K562 (cell line): ENCODE data around the gene SPOCK2. TPM values are rescaled to one million over a fixed set of nuclear protein-coding genes. Genes with fewer than 3 reads are reported as not detected.

Experiments used
- ATAC-seq: fragments of 200-7000 bp; cut with Tn5 transposase; 3 replicates; pipeline ENCODE4 v1.9.1; 2020; ENCODE audit warnings: moderate library complexity
- BruUV-seq: library from RNA; stranded (reverse); fragments of 400-500 nt; replicated peaks from 2 replicates; lab custom pipeline; 2021; lab: Mats Ljungman, UMichigan
- CTCF ChIA-PET: fragments of 300-600 bp; formaldehyde crosslinking; extraction: SDS; loops from one replicate; lab custom pipeline; 2021; ENCODE audit warnings: low intra/inter-chr PET ratio; lab: Yijun Ruan, JAX
- POLR2A ChIA-PET: fragments of 300-600, 350-650 bp; sonication (Branson Sonifier 250); formaldehyde crosslinking; extraction: SDS; loops from one replicate; lab custom pipeline; 2021; ENCODE audit warnings: antibody characterized with exemption, inconsistent platforms; lab: Yijun Ruan, JAX
- DNase-seq, 4 experiments: peaks; one replicate each; pipeline versions ENCODE4 v3.0.0 to v3.0.0-alpha.2; 2011 to 2018; ENCODE audit warnings: low spot score in 3 of 4, mixed read lengths in 3 of 4; ENCODE audit errors: extremely low read depth in 1 of 4
- FAIRE-seq: peaks from 2 replicates; lab custom pipeline; 2011; peaks lifted over from hg19 to GRCh38; lab: Jason Lieb, UNC
- H2AFZ ChIP-seq: 2 replicates; pipeline ENCODE4 v1.6.0; 2011; ENCODE audit warnings: low read depth, low read length, control low read depth, inconsistent platforms
- H3K27ac ChIP-seq: fragments of 200-600 bp; 3 replicates; pipeline ENCODE4 v1.8.0; 2011; ENCODE audit warnings: low read depth, mild to moderate bottlenecking, control low read depth, inconsistent platforms, low read length, moderate library complexity, mixed read lengths; ENCODE audit errors: extremely low read depth
- H3K27me3 ChIP-seq, 2 experiments: fragments of 300-600 bp in 1 of 2; 2 replicates in 1 of 2; 3 replicates in 1 of 2; pipeline versions ENCODE4 v1.6.0 to v1.8.0; 2011; ENCODE audit warnings: inconsistent platforms in 2 of 2, low read length in 2 of 2, mild to moderate bottlenecking in 1 of 2, mixed read lengths in 1 of 2, moderate library complexity in 1 of 2; ENCODE audit not compliant: control insufficient read depth in 2 of 2, insufficient read depth in 2 of 2
- H3K36me3 ChIP-seq: fragments of 300-600 bp; 3 replicates; pipeline ENCODE4 v1.8.0; 2011; ENCODE audit warnings: mild to moderate bottlenecking, low read length, inconsistent platforms; ENCODE audit not compliant: control insufficient read depth, insufficient read depth
- H3K4me1 ChIP-seq, 2 experiments: fragments of 200-600 bp in 1 of 2; replicated peaks in 1 of 2; 2 replicates in 1 of 2; 3 replicates in 1 of 2; pipeline versions ENCODE4 v1.5.1 to v1.8.0; 2011; ENCODE audit warnings: inconsistent platforms in 2 of 2, low read length in 2 of 2, mild to moderate bottlenecking in 1 of 2, mixed read lengths in 1 of 2, moderate library complexity in 1 of 2; ENCODE audit not compliant: control insufficient read depth in 2 of 2, insufficient read depth in 2 of 2
- H3K4me2 ChIP-seq: 2 replicates; pipeline ENCODE4 v1.6.1; 2011; ENCODE audit warnings: low read length, control low read depth, inconsistent platforms, mixed read lengths; ENCODE audit not compliant: insufficient read depth
- H3K4me3 ChIP-seq: fragments of 200-600 bp; sonication (generic), shearing (Covaris generic); 2 replicates; pipeline ENCODE4 v1.5.1; 2016; ENCODE audit warnings: control low read depth, inconsistent platforms
- H3K79me2 ChIP-seq: fragments of 200-600 bp; 3 replicates; pipeline ENCODE4 v1.8.0; 2011; ENCODE audit warnings: low read length, inconsistent platforms; ENCODE audit not compliant: control insufficient read depth, insufficient read depth
- H3K9ac ChIP-seq, 2 experiments: 2 replicates each; pipeline versions ENCODE4 v1.6.0 to v1.6.1; 2011; ENCODE audit warnings: low read depth in 2 of 2, low read length in 2 of 2, control low read depth in 1 of 2, inconsistent platforms in 1 of 2, mild to moderate bottlenecking in 1 of 2, mixed read lengths in 1 of 2; ENCODE audit not compliant: insufficient read depth in 1 of 2
- H3K9me1 ChIP-seq: one replicate; pipeline ENCODE4 v1.6.0; 2011; ENCODE audit warnings: inconsistent platforms, mild to moderate bottlenecking, low read length, moderate library complexity; ENCODE audit not compliant: control insufficient read depth, insufficient read depth
- H3K9me3 ChIP-seq: replicated peaks from 2 replicates; pipeline ENCODE4 v1.5.1; 2011; ENCODE audit warnings: low read depth, low read length, inconsistent platforms; ENCODE audit not compliant: control insufficient read depth, insufficient read depth
- H4K20me1 ChIP-seq: replicated peaks from 2 replicates; pipeline ENCODE4 v1.6.1; 2011; ENCODE audit warnings: low read length, inconsistent platforms, mixed read lengths; ENCODE audit not compliant: control insufficient read depth, insufficient read depth
- TAF1 ChIP-seq: IDR thresholded peaks from 2 replicates; pipeline ENCODE4 v1.6.1; 2011; ENCODE audit warnings: mild to moderate bottlenecking, low read length, moderate library complexity; ENCODE audit not compliant: insufficient read depth, control insufficient read depth, severe bottlenecking; ENCODE audit errors: extremely low read depth
- YY1 ChIP-seq, 3 experiments: IDR thresholded peaks; 2 replicates each; pipeline ENCODE4 v1.6.1; 2011; ENCODE audit warnings: low read length in 2 of 3, mild to moderate bottlenecking in 2 of 3, moderate library complexity in 2 of 3, borderline replicate concordance in 1 of 3, control low read depth in 1 of 3, low read depth in 1 of 3; ENCODE audit not compliant: insufficient read depth in 3 of 3, insufficient replicate concordance in 2 of 3, control insufficient read depth in 1 of 3, insufficient read length in 1 of 3; ENCODE audit errors: extremely low read depth in 1 of 3
- WGBS: fragments of 100-300 bp; shearing (Covaris generic); methylation state at CpG from one replicate; pipeline ENCODE4 v1.1.6; 2016; ENCODE audit warnings: low coverage, mixed read lengths; ENCODE audit not compliant: insufficient coverage; ENCODE audit errors: missing lambda C conversion rate; 5-methylcytosine and 5-hydroxymethylcytosine counted together
- in situ Hi-C: fragments of 300-500 bp; cut with MboI; formaldehyde crosslinking; loops from 4 replicates; pipeline ENCODE4 v1.15.0; 2018; ENCODE audit warnings: inconsistent platforms, mixed read lengths
- intact Hi-C: fragments of 100-400 bp; cut with micrococcal nuclease; formaldehyde crosslinking; loops from 2 replicates; pipeline ENCODE4 v1.14.2; 2022
- polyA plus RNA-seq, 8 experiments: library from polyadenylated mRNA; depleted of rRNA in 4 of 8; stranded (reverse) in 5 of 8; unstranded in 3 of 8; fragments of >200 nt; fragmentation: Nextera tagmentation in 2 of 8; fragmentation: Illumina TruSeq in 1 of 8; extraction: Ambion mirVana in 2 of 8; extraction: Trizol in 1 of 8; gene quantifications; 2 replicates each; pipeline versions ENCODE4 v1.2.1 to v1.2.3, GENCODE V29; 2011 to 2014; ENCODE audit warnings: inconsistent platforms in 1 of 8, missing spikeins in 1 of 8
- total RNA-seq, 7 experiments: library from RNA; depleted of rRNA in 6 of 7; stranded (reverse); fragments of >200 nt in 6 of 7; fragmentation: Illumina TruSeq in 2 of 7; extraction: Trizol in 2 of 7; gene quantifications; 2 replicates each; pipeline versions ENCODE4 v1.2.1 to v1.2.3, GENCODE V29; 2011 to 2021; ENCODE audit warnings: low replicate concordance in 1 of 7
- TF ChIP-seq, protein P1 (sequence below): fragments of 250-450 bp; sonication (Bioruptor Pico); IDR thresholded peaks from 2 replicates; pipeline ENCODE4 v1.5.0; 2020; ENCODE audit warnings: mild to moderate bottlenecking, borderline replicate concordance
- TF ChIP-seq, protein P2 (sequence below): sonication (generic); formaldehyde crosslinking; IDR thresholded peaks from 2 replicates; pipeline ENCODE4 v1.8.0; 2022; ENCODE audit warnings: missing genetic modification reagents, mild to moderate bottlenecking, moderate library complexity, borderline replicate concordance

SPOCK2 gene
- total and polyA plus RNA-seq, 9 of the 15 experiments (the other 6 are each of a cell fraction or from before 2014, with no cell fraction given), result 0.04 to 0.86 (median 0.11) TPM; not detected in 2

- peaks cover 63 to 76% of the 10 kb centered on the region in 2 experiments for H3K27me3 ChIP-seq
- TF ChIP-seq, protein P1, sequence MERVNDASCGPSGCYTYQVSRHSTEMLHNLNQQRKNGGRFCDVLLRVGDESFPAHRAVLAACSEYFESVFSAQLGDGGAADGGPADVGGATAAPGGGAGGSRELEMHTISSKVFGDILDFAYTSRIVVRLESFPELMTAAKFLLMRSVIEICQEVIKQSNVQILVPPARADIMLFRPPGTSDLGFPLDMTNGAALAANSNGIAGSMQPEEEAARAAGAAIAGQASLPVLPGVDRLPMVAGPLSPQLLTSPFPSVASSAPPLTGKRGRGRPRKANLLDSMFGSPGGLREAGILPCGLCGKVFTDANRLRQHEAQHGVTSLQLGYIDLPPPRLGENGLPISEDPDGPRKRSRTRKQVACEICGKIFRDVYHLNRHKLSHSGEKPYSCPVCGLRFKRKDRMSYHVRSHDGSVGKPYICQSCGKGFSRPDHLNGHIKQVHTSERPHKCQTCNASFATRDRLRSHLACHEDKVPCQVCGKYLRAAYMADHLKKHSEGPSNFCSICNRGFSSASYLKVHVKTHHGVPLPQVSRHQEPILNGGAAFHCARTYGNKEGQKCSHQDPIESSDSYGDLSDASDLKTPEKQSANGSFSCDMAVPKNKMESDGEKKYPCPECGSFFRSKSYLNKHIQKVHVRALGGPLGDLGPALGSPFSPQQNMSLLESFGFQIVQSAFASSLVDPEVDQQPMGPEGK (CRISPR knock-in tag), result no peak
- TF ChIP-seq, protein P2, sequence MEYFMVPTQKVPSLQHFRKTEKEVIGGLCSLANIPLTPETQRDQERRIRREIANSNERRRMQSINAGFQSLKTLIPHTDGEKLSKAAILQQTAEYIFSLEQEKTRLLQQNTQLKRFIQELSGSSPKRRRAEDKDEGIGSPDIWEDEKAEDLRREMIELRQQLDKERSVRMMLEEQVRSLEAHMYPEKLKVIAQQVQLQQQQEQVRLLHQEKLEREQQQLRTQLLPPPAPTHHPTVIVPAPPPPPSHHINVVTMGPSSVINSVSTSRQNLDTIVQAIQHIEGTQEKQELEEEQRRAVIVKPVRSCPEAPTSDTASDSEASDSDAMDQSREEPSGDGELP (CRISPR knock-in tag), result no peak
- TF ChIP-seq YY1 (IDR thresholded peaks at IDR 0.05; ENCODE audit: borderline replicate concordance in 1 of 3, control insufficient read depth in 1 of 3, extremely low read depth in 1 of 3, insufficient read depth in 3 of 3, insufficient read length in 1 of 3, insufficient replicate concordance in 2 of 3, low read depth in 1 of 3, low read length in 2 of 3) (no peak), TAF1 (no peak)
- FAIRE-seq (no peak), ATAC-seq (no peak), DNase-seq (no peak)
- no peak overlapping the region for H3K4me3 ChIP-seq
- H3K9ac ChIP-seq, result no peak overlapping the region
- no peak overlapping the region for H3K4me2 ChIP-seq
- WGBS, result 3% methylated on average over 12 of the region's 13 CpGs
- no peaks in the 10 kb centered on the region for H3K79me2 ChIP-seq
- no peak overlapping the region for H3K27ac ChIP-seq
- H3K36me3 ChIP-seq, result no peaks in the 10 kb centered on the region
- H3K9me3 ChIP-seq, result no peaks in the 10 kb centered on the region
- no peaks in the 10 kb centered on the region for H3K4me1 ChIP-seq
- 0 out of 2 replicates have a peak, but pooled peaks cover 5% of the 10 kb centered on the region for H4K20me1 ChIP-seq
- intact Hi-C loops (no loop called here), in situ Hi-C loops (no loop called here)
- H2AFZ ChIP-seq, result no peak overlapping the region
- H3K9me1 ChIP-seq, result no peaks in the 10 kb centered on the region
- POLR2A ChIA-PET, result interaction anchor here (0.5 kb wide), 1 partner anchor 688 kb away, joined by 3 read pairs; no protein-coding TSS in a partner anchor
- no TSS peak for BruUV-seq
- CTCF ChIA-PET, result no interaction called here
These were observed 71.6 kb downstream of the SPOCK2 start for GRCh38 chr10:72016608-72017300.
